Measurements from ENCODE around the gene FHIT.
"Not testable (repeated sequence)": the region's sequence is repeated elsewhere in the genome, so short reads cannot be mapped to it uniquely, and the experiment has no call there.

FHIT gene

GRCh38 chr3:60673123-60673522 lies 578.1 kb downstream of the FHIT start:
- DNase-seq, result no peak

GRCh38 chr3:60672337-60672736 lies 578.9 kb downstream of the FHIT start:
- not testable (repeated sequence) for DNase-seq

- DNase-seq, result no peak
These were observed 581.6 kb downstream of the FHIT start for GRCh38 chr3:60669636-60670035.

DNA sequence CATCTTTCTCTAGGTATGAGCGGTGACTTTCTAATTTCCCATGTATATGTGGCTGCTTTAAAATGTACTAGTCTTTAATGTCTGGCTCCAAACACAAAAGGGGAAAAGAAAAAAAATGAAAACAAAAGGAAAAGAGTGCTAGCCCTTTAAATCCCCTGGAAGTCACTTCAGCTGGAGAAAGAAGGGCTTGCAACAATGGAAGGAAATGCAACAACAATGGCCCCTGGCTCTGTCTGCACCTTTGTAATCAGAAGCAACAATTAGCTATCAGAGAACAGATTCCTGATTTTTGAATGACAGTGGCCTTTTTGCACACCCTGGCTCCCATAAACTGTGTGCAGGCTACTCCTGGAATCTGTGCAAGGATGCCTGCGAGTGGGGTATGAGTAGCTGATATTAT lies 591.2 kb downstream of the FHIT start:
- no peak for DNase-seq

GRCh38 chr3:60659098-60659497 lies 592.2 kb downstream of the FHIT start:
- DNase-seq, result no peak

DNA sequence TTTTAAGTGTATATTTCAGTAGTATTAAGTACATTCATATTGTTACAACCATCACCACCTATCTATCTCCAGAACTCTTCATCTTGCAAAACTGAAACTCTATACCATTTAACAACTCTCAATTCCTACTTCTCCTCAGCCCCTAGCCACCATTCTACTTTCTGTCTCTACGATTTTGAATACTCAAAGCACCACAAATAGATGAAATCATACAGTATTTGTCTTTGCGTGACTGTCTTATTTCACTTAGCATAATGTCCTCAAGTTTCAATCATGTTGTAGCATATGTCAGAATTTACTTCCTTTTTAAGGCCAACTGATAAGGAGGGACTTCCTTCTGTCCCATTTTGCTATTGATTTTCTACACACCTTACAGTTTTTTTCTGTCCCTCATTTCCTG lies 593.3 kb downstream of the FHIT start:
- no peak for DNase-seq

DNA sequence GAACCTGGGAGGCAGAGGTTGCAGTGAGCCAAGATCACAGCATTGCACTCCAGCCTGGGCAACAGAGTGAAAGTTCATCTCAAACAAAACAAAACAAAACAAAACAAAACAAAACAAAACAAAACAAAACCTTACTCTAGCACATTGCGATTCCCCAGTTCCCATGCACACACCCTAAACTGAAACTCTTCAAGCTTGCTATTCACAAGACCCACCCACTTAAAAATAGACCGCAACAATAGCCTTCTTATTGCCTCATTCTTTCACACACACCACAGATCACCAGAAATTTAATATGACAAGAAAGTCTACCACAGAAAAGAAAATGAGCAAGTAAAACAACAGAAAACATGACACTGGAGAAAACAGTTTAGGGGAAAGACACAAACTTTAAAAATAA lies 598.4 kb downstream of the FHIT start:
- no peak for DNase-seq

- no peak for DNase-seq
These were observed 599.5 kb downstream of the FHIT start for GRCh38 chr3:60651799-60652198.

GRCh38 chr3:60650171-60650570 lies 601.1 kb downstream of the FHIT start:
- DNase-seq, result no peak

- DNase-seq, result no peak
These were observed 605.5 kb downstream of the FHIT start for GRCh38 chr3:60645801-60646200.

DNA sequence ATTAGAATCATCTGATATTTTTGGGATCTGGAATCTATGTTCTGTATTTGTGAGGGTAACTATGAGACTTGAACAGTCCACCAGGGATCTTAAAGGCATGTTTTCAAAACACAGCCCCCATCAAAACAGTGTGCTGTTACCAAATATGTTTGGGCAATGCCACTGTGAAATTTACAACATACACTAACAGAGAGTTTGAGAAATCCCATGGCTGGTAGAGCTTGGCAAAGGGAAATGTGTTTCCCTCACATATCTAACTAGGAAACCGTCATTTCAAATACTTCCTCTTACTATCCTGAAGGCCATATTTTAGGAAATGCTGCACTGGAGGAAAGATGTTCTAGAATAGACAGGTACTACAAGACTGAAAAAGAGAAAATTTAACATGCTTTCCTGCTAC lies 607.4 kb downstream of the FHIT start:
- DNase-seq, result no peak

DNA sequence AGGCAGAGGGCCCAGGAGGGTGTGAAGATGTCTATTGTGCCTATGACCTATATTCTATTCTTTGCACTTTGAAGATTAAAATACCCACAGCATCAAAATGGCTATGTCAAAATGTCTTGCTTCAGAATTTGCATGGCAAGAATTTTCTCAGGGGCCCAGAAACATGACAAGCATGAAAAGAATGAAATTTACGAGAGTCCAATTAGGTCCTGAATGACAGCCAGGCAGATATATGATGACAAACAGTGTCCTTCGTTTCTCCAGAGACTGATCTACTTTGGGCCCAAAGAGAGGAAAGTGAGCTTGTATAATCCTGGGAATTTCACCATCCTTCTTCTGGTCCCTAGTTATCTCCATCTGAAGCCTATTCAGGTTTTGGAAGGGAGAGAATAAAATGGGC lies 609.9 kb downstream of the FHIT start:
- DNase-seq, result no peak

DNA sequence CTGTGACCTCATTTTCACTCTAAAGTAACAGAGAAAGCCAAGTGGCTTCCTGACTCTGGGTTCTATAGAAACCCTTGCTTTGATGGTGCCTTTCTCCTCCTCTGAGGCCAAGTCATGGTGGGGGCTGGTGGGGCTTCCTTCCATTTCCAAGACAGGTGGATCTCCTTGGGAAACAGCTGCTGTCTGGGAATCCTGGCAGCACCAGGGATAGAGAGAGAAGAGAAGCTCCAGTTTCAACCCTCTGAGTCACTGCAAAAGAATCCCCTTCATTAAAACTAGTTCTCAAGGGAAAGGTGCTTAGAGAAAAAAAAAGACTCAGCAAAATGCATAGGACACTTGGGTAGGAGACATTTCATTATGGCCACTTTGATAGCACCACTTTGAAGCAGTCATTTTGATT lies 614.4 kb downstream of the FHIT start:
- DNase-seq, result no peak

- peak; percentile 17 for DNase-seq
These were observed 617.6 kb downstream of the FHIT start for GRCh38 chr3:60633644-60634043.

- DNase-seq, result no peak
These were observed 619.7 kb downstream of the FHIT start for GRCh38 chr3:60631509-60631908.

DNA sequence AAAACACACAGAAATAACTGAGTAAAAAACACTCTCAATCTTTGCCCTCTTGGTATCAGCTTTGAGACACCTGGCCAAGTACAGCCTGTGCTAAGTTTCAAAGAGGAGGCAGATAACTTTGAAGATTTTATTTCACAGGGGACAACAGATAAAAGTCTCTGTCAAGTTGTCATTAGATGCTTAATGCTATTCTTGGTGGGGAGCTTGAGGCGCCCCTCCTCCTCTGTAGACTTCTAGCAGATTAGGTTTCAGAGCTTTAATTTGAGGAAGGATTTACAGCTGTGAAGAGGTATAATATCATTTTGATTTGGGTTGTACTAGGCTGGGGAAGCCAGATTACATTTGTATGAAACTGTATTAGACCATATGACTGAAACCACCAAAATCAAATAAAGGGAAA lies 620.3 kb downstream of the FHIT start:
- no peak for DNase-seq

GRCh38 chr3:60629816-60630215 lies 621.4 kb downstream of the FHIT start:
- DNase-seq, result no peak

DNA sequence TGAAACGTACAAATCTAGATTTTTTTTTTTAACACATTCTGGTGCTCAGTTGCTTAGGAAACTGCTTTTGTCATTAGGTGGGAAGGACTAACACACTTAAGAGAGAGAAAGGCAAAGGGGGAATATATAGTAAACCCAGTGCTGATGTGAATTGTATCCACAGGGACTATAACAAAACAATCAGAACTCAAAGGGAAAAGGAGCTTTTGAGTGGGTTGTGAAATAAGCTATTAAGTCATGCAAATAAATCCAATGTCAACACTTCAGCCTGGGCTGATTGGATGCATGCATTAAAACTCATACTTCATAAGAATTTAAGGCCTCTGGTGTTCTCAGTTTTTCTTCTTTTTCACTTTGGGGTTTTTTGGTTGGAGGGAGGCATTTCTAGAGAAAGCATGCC lies 628.9 kb downstream of the FHIT start:
- no peak for DNase-seq

DNA sequence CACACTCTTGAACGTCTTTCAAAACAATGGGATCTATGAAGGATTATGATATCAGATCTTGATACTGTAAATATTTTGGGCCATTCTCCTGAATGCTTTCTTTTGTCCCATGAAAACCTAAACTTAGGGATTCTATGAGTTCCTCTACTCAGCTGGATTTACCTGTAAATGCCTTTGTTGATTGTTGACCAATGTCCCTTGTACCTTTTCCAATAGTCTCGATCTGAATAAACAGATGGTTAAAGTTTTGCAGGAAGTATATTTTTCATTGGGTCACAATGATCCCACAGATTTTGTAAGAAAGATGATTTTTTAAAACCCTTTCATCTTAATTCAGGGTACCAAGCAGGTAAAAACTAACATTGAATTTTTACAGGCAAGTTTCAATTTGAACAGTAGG lies 634.1 kb downstream of the FHIT start:
- no peak for DNase-seq

GRCh38 chr3:60613769-60614303 lies 637.4 kb downstream of the FHIT start:
- no peak for DNase-seq

- DNase-seq, result no peak
These were observed 640.7 kb downstream of the FHIT start for GRCh38 chr3:60610441-60611112.

DNA sequence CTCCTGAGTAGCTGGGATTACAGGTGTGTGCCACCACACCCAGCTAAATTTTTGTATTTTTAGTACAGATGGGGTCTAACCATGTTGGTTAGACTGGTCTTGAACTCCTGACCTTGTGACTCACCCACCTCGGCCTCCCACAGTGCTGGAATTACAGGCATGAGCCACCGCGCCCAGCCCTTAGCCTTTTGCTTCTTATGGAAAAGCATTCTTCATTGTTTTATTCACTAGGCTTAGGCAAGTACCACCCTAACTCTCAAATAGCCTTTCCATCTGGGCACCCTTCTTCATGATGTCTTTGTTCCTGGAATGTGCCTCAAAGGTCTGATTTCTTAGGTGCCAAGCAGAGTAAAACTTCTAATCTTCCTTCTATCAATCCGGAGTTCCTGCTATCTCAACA lies 641.8 kb downstream of the FHIT start:
- no peak for DNase-seq

- no peak for DNase-seq
These were observed 647.4 kb downstream of the FHIT start for GRCh38 chr3:60603860-60604259.

GRCh38 chr3:60600848-60601247 lies 650.4 kb downstream of the FHIT start:
- DNase-seq, result no peak

DNA sequence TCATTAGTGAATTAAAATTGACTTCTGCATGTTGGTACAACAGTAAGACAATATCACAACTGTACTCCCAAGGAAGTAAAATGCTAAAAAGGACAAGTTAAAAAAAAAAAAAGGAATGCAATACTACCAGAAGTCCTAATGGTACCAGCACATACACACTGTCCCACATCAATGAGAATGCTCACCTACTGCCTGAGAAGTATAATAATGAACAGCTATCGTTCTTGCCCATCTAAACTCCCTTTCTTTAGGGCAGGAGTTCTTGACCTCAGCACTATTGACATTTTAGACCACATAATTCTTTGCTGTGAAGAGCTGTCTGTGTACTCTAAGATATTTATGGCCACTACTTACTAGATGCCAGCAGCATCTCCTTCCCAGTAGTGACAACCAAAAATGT lies 651.7 kb downstream of the FHIT start:
- DNase-seq, result no peak

All from NCI-H1694 (cell line).